ENCODE data around the gene TBC1D1. TPM values are rescaled to one million over a fixed set of nuclear protein-coding genes. Genes with fewer than 3 reads are reported as not detected.

Gene TBC1D1
- total and polyA plus RNA-seq, 2 experiments from 2014 or later = 53.9 to 151 TPM

GRCh38 chr4:38099020-38099600 lies 208.2 kb downstream of the TBC1D1 start:
- DNase-seq (ENCODE audit: low spot score) (no peak), ATAC-seq (no peak)
- no peak for TF ChIP-seq NANOG (IDR thresholded peaks at IDR 0.05; ENCODE audit: borderline replicate concordance)
- no peak for TF ChIP-seq ETS1 (IDR thresholded peaks at IDR 0.05)
- TF ChIP-seq EZH2 (IDR thresholded peaks at IDR 0.05; ENCODE audit: low read depth, unreplicated experiment) = no peak
- TF ChIP-seq, protein P1, sequence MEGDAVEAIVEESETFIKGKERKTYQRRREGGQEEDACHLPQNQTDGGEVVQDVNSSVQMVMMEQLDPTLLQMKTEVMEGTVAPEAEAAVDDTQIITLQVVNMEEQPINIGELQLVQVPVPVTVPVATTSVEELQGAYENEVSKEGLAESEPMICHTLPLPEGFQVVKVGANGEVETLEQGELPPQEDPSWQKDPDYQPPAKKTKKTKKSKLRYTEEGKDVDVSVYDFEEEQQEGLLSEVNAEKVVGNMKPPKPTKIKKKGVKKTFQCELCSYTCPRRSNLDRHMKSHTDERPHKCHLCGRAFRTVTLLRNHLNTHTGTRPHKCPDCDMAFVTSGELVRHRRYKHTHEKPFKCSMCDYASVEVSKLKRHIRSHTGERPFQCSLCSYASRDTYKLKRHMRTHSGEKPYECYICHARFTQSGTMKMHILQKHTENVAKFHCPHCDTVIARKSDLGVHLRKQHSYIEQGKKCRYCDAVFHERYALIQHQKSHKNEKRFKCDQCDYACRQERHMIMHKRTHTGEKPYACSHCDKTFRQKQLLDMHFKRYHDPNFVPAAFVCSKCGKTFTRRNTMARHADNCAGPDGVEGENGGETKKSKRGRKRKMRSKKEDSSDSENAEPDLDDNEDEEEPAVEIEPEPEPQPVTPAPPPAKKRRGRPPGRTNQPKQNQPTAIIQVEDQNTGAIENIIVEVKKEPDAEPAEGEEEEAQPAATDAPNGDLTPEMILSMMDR (conservative IDR thresholded peaks at IDR 0.05; ENCODE audit: low read depth in 2 of 2) = no peak
- no peak for TF ChIP-seq STAT1 (IDR thresholded peaks at IDR 0.05; ENCODE audit: unreplicated experiment)
- TF ChIP-seq JUNB (IDR thresholded peaks at IDR 0.05; ENCODE audit: unreplicated experiment) = no peak
- TF ChIP-seq ZNF331 (CRISPR knock-in tag; IDR thresholded peaks at IDR 0.05; ENCODE audit: low read depth) = no peak
- TF ChIP-seq ZNF462 (CRISPR knock-in tag; IDR thresholded peaks at IDR 0.05) = no peak
- TF ChIP-seq CREB1 (CRISPR knock-in tag; IDR thresholded peaks at IDR 0.05; ENCODE audit: low read depth) = no peak
- peaks cover 8% of the 10 kb centered on the region for H3K4me1 Mint-ChIP-seq
- Histone ChIP-seq H3K79me2 (replicated peaks; ENCODE audit: insufficient read depth) (no peaks in the 10 kb centered on the region), H2AFZ (no peak overlapping the region), H3K4me1 (ENCODE audit: insufficient read depth) (peaks cover 8% of the 10 kb centered on the region; the same call in 1 of the 2 replicates), H3F3A (replicated peaks; ENCODE audit: low read depth) (no peaks in the 10 kb centered on the region), H3K27ac (ENCODE audit: low read depth) (no peak overlapping the region), H3K36me3 (ENCODE audit: insufficient read depth) (peaks cover 15% of the 10 kb centered on the region), H3K4me2 (no peak overlapping the region), H4K20me1 (replicated peaks; ENCODE audit: insufficient read depth) (peaks cover 4% of the 10 kb centered on the region; the same call in 1 of the 2 replicates), H3K9me2 (ENCODE audit: insufficient read depth) (no peaks in the 10 kb centered on the region), H3K4me3 (no peak overlapping the region), H3K27me3 (ENCODE audit: insufficient read depth) (no peaks in the 10 kb centered on the region)
- H3K27ac Mint-ChIP-seq = no peak overlapping the region
- peaks cover 21% of the 10 kb centered on the region for H3K36me3 Mint-ChIP-seq (ENCODE audit: low read depth)
- H3K4me3 Mint-ChIP-seq = no peak overlapping the region
- H3K27me3 Mint-ChIP-seq (ENCODE audit: insufficient read depth, low read depth, poor library complexity) = no peaks in the 10 kb centered on the region
- H3K9me3 Mint-ChIP-seq = no peaks in the 10 kb centered on the region

All from GM23338 (cell line).